Peyer's patch (tissue), 4 donors: ENCODE data around the gene MTARC2. TPM values are rescaled to one million over a fixed set of nuclear protein-coding genes. Genes with fewer than 3 reads are reported as not detected.

Experiments
- DNase-seq, 3 donors: peaks; one replicate each; pipeline ENCODE4 v3.0.0-alpha.2; 2017 to 2019
- H3K27ac ChIP-seq, 4 donors: fragments of 200-600 bp; sonication (generic); one replicate each; pipeline ENCODE4 v1.5.1; 2016 to 2019
- H3K27me3 ChIP-seq, 2 donors: fragments of 200-600 bp; sonication (generic); one replicate each; pipeline ENCODE4 v1.5.1; 2019
- H3K36me3 ChIP-seq, 3 donors: fragments of 200-600 bp; sonication (generic); one replicate each; pipeline ENCODE4 v1.5.1; 2016 to 2019
- H3K4me1 ChIP-seq, 4 donors: fragments of 200-600 bp; sonication (generic); one replicate each; pipeline ENCODE4 v1.5.1; 2016 to 2019
- H3K4me3 ChIP-seq, 4 donors: fragments of 200-600 bp; sonication (generic); 1 replicate in 3 of 4; 2 replicates in 1 of 4; pipeline ENCODE4 v1.5.1; 2016 to 2019; ENCODE audit warnings: mild to moderate bottlenecking in 1 of 4
- H3K9me3 ChIP-seq, 4 donors: fragments of 200-600 bp; sonication (generic); one replicate each; pipeline ENCODE4 v1.5.1; 2016 to 2019; ENCODE audit warnings: mild to moderate bottlenecking in 1 of 4
- CTCF ChIP-seq, 6 experiments: fragments of 450-650 bp in 4 of 6; fragments of 200-600 bp in 2 of 6; sonication (generic) in 1 of 6; IDR thresholded peaks; one replicate each; pipeline ENCODE4 v1.5.1; 2017 to 2019; ENCODE audit warnings: antibody characterized with exemption in 6 of 6, mild to moderate bottlenecking in 3 of 6, moderate library complexity in 1 of 6
- POLR2A ChIP-seq, 2 donors: fragments of 450-650 bp; IDR thresholded peaks; one replicate each; pipeline ENCODE4 v1.5.1; 2017; ENCODE audit warnings: antibody characterized with exemption in 2 of 2, mild to moderate bottlenecking in 2 of 2, moderate library complexity in 2 of 2
- total RNA-seq, 4 donors: library from RNA; depleted of rRNA; stranded (reverse); fragments of >200 nt; gene quantifications; one replicate each; pipeline ENCODE4 v1.1.0, GENCODE V29; 2016

The MTARC2 gene
- total RNA-seq, 4 donors from 2014 or later, result 47.9 to 96.0 (median 91.1) TPM

DNA sequence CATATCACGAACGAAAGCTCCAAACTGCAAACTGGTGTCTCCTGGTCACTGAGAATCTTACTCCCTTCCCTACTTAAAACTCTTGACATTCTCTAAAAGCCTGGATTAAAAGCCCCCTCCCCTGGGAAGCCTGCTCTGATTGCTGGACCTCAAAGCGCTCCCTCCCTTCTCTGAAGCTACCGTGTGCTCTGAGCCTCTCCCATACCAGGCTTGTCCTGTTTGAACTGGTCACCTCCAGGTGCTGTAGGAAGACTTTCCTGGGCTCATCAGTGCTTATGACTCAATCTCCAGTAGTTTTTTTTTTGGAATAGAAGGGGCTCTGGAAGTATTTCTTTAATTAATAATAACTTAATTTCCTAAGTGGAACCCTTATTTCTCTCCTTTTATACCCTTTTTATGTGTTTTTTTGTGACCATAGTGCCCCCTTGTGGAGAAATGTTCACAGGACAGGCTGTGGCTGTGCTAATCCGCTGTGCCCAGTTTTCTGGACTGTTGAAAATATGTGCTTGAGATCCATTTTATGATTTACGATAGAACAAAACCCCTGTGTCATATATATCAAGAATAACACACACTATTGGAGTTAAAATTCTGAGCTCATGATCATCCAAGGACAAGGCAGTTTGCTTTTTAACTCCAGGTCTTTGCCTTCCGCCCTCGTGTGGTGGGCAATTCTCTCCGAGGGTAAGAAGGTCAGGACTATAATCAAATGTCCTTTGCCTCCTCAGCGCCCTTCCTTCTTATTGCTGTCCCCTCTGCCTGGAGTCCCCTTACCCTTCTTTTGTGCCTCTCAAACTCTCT lies 55.5 kb downstream of the MTARC2 start:
- Histone ChIP-seq H3K27me3 (no peaks in the 10 kb centered on the region), H3K9me3 (no peaks in the 10 kb centered on the region), H3K4me3 (no peak overlapping the region), H3K4me1 (no peaks in the 10 kb centered on the region), H3K27ac (peak overlapping the region in 2 of 4 donors; percentile 22 to 35), H3K36me3 (no peaks in the 10 kb centered on the region)
- TF ChIP-seq POLR2A (IDR thresholded peaks at IDR 0.05), result no peak
- peak; percentile 58 to 74 (median 67) for TF ChIP-seq CTCF (IDR thresholded peaks at IDR 0.05)
- DNase-seq, result peak in 1 of 3 donors; percentile 65

DNA sequence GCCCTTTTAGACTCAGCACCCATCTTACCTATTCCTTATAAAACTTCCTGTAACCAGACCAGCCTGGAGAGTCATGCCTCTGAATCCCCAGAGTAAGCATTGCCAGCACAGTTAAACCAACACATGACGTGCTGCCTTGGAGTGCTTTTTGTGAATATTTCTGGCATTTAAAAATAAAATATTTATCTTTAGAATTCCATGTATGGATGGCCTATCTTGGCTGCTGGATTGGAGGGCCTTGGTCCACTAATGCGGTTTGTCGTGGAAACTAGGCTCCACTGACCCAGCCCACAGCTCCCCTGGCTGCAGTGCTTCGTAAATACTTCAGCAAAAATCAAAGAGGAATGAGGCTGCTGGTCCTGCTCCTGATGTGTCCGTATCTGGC lies 56.1 kb downstream of the MTARC2 start:
- H3K27ac ChIP-seq, result peak overlapping the region in 2 of 4 donors; percentile 22 to 35
- no peaks in the 10 kb centered on the region for H3K36me3 ChIP-seq
- H3K9me3 ChIP-seq, result no peaks in the 10 kb centered on the region
- DNase-seq, result no peak
- H3K4me3 ChIP-seq, result no peak overlapping the region
- TF ChIP-seq CTCF (IDR thresholded peaks at IDR 0.05) (no peak), POLR2A (IDR thresholded peaks at IDR 0.05) (no peak)
- H3K27me3 ChIP-seq, result no peaks in the 10 kb centered on the region
- H3K4me1 ChIP-seq, result no peaks in the 10 kb centered on the region

- no peak for DNase-seq
- Histone ChIP-seq H3K27ac (no peak overlapping the region), H3K27me3 (no peaks in the 10 kb centered on the region), H3K4me1 (no peaks in the 10 kb centered on the region), H3K4me3 (no peak overlapping the region), H3K36me3 (no peaks in the 10 kb centered on the region), H3K9me3 (no peaks in the 10 kb centered on the region)
- TF ChIP-seq POLR2A (IDR thresholded peaks at IDR 0.05) (no peak), CTCF (IDR thresholded peaks at IDR 0.05) (no peak)
Measured at GRCh38 chr1:220806408-220806807, 58.3 kb downstream of the MTARC2 start.

GRCh38 chr1:220807726-220808125 lies 59.6 kb downstream of the MTARC2 start:
- Histone ChIP-seq H3K4me3 (no peak overlapping the region), H3K9me3 (no peaks in the 10 kb centered on the region), H3K4me1 (no peaks in the 10 kb centered on the region), H3K36me3 (no peaks in the 10 kb centered on the region), H3K27me3 (no peaks in the 10 kb centered on the region), H3K27ac (no peak overlapping the region)
- TF ChIP-seq POLR2A (IDR thresholded peaks at IDR 0.05), result no peak
- TF ChIP-seq CTCF (IDR thresholded peaks at IDR 0.05), result no peak
- no peak for DNase-seq

DNA sequence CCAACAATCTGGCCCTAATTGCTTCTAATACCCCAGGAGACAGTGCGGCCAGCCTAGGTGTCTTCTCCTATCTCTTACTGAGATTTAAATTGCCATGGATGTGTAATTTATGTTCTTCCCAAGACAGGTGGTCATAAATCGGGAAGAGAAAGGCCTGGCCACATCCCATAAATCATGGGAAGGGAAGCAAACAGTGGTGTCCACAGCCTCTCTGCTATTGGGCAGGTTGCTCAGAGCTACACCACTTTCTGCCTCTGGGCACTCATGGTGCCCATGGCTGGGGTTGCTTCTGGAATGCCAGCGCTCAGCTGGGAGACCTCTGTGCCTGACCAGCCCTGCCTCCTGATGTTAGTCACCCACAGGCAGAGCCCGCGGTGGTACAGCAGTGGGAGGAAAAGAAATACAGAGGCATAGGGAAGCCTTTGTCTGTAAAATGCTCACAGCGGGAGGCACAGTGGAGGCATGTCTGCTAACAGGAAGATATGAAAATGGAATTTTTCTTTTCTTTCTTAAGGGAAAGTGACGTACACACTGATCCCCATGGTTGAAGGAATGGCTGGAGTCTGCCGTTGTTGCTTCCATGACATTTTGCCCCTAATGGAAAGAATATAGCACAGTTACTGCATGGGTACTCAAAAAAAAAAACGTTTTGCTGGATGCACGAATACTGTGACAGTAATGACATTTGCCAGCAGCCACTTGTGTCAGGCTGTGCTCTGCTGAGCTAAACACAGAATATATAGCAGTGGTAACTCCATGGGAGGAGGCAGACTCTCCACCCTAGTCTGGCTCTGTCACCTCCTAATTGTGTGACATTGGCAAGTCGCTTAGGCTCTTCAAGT lies 60.4 kb downstream of the MTARC2 start:
- H3K4me3 ChIP-seq, result no peak overlapping the region
- DNase-seq, result no peak
- no peaks in the 10 kb centered on the region for H3K9me3 ChIP-seq
- no peaks in the 10 kb centered on the region for H3K27me3 ChIP-seq
- no peaks in the 10 kb centered on the region for H3K4me1 ChIP-seq
- H3K27ac ChIP-seq, result no peak overlapping the region
- no peak for TF ChIP-seq POLR2A (IDR thresholded peaks at IDR 0.05)
- TF ChIP-seq CTCF (IDR thresholded peaks at IDR 0.05), result no peak
- no peaks in the 10 kb centered on the region for H3K36me3 ChIP-seq
